Measurements from ENCODE around the gene PSMG3.

GRCh38 chr7:1554333-1555045 is 15.3 kb downstream of the PSMG3 start:
- TF ChIP-seq CTCF (optimal IDR thresholded peaks at IDR 0.05 in 1 of 3, IDR thresholded peaks at IDR 0.05 in 1 of 3, conservative IDR thresholded peaks at IDR 0.05 in 1 of 3; ENCODE audit: extremely low read depth in 1 of 3, insufficient read depth in 2 of 3, low read length in 3 of 3) (no peak), EZH2 (IDR thresholded peaks at IDR 0.05; ENCODE audit: low read length) (no peak)
